Prostate gland (tissue), 2 donors: ENCODE results near the gene FOXB1.

Experiments
- CTCF ChIP-seq, 4 experiments: fragments of 200-600 bp in 2 of 4; fragments of 450-650 bp in 2 of 4; sonication (generic) in 2 of 4; IDR thresholded peaks; 1 replicate in 3 of 4; 2 replicates in 1 of 4; pipeline ENCODE4 v1.5.1; 2016 to 2019; ENCODE audit warnings: antibody characterized with exemption in 4 of 4, mild to moderate bottlenecking in 2 of 4, moderate library complexity in 2 of 4
- POLR2A ChIP-seq: fragments of 450-650 bp; IDR thresholded peaks from one replicate; pipeline ENCODE4 v1.6.1; 2016; ENCODE audit warnings: antibody characterized with exemption, mild to moderate bottlenecking
- POLR2AphosphoS5 ChIP-seq: sonication (generic); formaldehyde crosslinking; IDR thresholded peaks from one replicate; pipeline ENCODE4 v1.6.1; 2017; ENCODE audit warnings: antibody characterized with exemption

GRCh38 chr15:60039316-60039715 lies 35.2 kb downstream of the FOXB1 start:
- TF ChIP-seq CTCF (IDR thresholded peaks at IDR 0.05) (no peak), POLR2AphosphoS5 (no peak), POLR2A (no peak)
